DMS114 treated with DMSO at 0.1 percent for 48 hours (cell line): Measurements from ENCODE around the gene IFNL4.
"Not testable (repeated sequence)": the region's sequence is repeated elsewhere in the genome, so short reads cannot be mapped to it uniquely, and the experiment has no call there.

Experiments
- DNase-seq: peaks from one replicate; lab custom pipeline; 2025; ENCODE audit not compliant: unreplicated experiment; lab: John Stamatoyannopoulos, UW

The IFNL4 gene

GRCh38 chr19:39261704-39262103 lies 13.0 kb upstream of the IFNL4 start:
- DNase-seq: no peak

- DNase-seq: no peak
Measured at GRCh38 chr19:39257227-39257626, 8.6 kb upstream of the IFNL4 start.

- DNase-seq: no peak
Measured at GRCh38 chr19:39254531-39255345, 6.1 kb upstream of the IFNL4 start.

GRCh38 chr19:39253374-39254149 lies 4.9 kb upstream of the IFNL4 start:
- no peak for DNase-seq

- DNase-seq: no peak
Measured at GRCh38 chr19:39252458-39252857, 3.8 kb upstream of the IFNL4 start.

- no peak for DNase-seq
Measured at GRCh38 chr19:39251846-39252245, 3.2 kb upstream of the IFNL4 start.

- no peak for DNase-seq
Measured at GRCh38 chr19:39251081-39251480, 2.4 kb upstream of the IFNL4 start.

- no peak for DNase-seq
Measured at GRCh38 chr19:39247701-39248664, 673 bp downstream of the IFNL4 start.

- DNase-seq: no peak
Measured at GRCh38 chr19:39246951-39247669, 1.5 kb downstream of the IFNL4 start.

GRCh38 chr19:39245166-39245565 lies 3.5 kb downstream of the IFNL4 start:
- not testable (repeated sequence) for DNase-seq

- DNase-seq: not testable (repeated sequence)
Measured at GRCh38 chr19:39244410-39245100, 4.1 kb downstream of the IFNL4 start, which contains the start of gene IFNL3. TSS of gene IFNL3 (minus strand) at chr19:39245006. CDS start at chr19:39244967, 39 bp downstream.

- DNase-seq: not testable (repeated sequence)
Measured at GRCh38 chr19:39243741-39244140, 4.9 kb downstream of the IFNL4 start.

- no peak for DNase-seq
Measured at GRCh38 chr19:39240421-39240820, 8.2 kb downstream of the IFNL4 start.

GRCh38 chr19:39238944-39239343 lies 9.7 kb downstream of the IFNL4 start:
- DNase-seq: no peak

GRCh38 chr19:39238209-39238608 lies 10.4 kb downstream of the IFNL4 start:
- DNase-seq: no peak

GRCh38 chr19:39237200-39238184 lies 11.2 kb downstream of the IFNL4 start:
- no peak for DNase-seq

- DNase-seq: no peak
Measured at GRCh38 chr19:39236527-39236926, 12.1 kb downstream of the IFNL4 start.

- DNase-seq: no peak
Measured at GRCh38 chr19:39232708-39233107, 15.9 kb downstream of the IFNL4 start.
